GM18499 (cell line): ENCODE data around the gene TMEM125.

Experiments used
- ATAC-seq: cut with Tn5 transposase; IDR thresholded peaks from one replicate; pipeline ENCODE4 v1.9.1; 2021; ENCODE audit warnings: moderate number of reproducible peaks; ENCODE audit not compliant: insufficient read depth, unreplicated experiment

The TMEM125 gene

GRCh38 chr1:43269627-43270375, at the start of gene TMEM125:
TMEM125 (plus strand) TSS chr1:43269983; CDS start chr1:43272723, 2,740 bp downstream.
- no peak for ATAC-seq

GRCh38 chr1:43220905-43221778, 48.6 kb upstream of the TMEM125 start:
- no peak for ATAC-seq

DNA sequence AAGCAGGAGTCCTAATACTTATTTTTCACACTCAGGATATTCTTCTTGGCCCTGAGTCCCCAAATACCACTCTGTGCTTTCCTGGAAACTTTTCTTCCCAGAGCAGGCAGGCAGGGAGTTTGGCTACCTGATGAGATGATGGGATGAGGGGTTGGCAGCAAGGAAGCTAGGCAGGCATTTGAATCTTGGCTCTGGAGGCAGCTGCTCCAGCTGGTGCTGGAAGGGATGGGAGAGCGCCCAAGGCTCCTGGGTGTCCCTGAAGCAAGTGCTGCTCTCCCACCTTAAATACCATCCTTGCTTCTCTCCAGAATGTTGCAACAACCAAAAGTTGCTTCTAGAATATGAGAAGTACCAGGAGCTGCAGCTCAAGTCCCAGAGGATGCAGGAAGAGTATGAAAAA, 48.0 kb upstream of the TMEM125 start:
- ATAC-seq: no peak

DNA sequence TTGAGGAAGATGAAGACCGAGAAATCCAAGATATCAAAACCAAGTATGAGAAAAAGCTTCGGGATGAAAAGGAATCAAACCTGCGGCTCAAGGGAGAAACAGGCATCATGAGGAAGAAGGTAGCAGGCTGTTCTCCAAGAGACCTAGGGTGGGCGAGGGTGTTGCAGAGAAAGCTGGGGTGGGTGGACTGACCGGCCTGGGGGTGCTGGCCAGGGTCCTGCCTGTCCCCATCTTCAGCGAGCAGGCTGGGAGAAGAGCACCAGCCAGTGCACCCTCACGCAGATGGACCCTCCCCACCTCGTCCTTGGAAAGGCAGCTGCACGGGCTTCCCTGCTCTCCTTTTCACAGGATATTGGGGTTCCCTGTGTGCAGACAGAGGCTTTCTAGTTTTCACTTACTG, 46.9 kb upstream of the TMEM125 start:
- no peak for ATAC-seq

DNA sequence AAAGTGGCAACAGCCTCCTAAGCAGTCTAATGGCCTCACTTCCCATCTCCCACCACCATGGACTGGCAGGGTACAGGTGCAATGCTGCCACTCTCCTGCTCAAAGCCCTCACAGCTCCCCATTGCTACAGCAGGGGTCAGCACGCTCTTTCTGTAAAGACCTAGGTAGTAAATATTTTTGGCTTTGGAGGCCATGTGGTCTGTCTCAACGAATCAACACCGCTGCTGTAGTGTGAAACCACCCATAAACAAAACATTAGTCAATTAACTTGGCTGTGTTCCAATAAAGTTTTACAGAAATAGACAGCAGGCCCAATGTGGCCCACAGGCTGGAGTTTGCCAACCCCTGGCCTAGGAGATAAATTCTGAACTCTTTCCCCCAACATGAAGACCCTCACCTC, 44.6 kb upstream of the TMEM125 start:
- no peak for ATAC-seq

DNA sequence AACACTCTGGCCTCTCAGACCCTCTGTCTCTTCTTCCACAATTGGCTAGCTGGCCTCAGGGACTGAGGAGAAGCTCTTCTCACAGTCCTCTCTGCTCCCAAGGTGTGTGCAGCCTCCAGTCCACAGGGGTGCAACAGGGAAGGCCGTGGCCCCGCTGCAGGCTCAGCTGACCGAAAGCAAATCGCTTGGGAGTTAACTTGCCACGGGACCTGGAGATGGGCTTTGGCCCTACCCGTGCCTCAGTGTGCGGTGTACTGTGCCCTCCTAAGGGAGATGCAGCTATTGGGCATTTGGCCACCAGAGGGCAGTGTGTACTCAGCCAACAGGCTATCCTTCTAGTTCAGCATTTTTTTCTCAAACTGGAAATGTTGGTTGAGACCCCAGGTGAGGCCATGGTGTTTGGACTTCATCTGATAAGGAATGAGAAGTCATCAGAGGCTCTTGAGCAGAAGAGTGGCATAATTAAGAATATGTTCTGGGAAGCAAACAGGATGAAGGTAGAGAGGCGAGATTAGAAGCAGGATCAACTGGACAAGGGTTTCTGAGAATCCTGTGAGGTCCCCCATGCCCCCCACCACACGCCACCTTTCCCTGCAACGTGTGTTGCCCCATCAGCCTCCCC, 42.5 kb upstream of the TMEM125 start:
- ATAC-seq: no peak

GRCh38 chr1:43229826-43230780, 39.7 kb upstream of the TMEM125 start:
- no peak for ATAC-seq

DNA sequence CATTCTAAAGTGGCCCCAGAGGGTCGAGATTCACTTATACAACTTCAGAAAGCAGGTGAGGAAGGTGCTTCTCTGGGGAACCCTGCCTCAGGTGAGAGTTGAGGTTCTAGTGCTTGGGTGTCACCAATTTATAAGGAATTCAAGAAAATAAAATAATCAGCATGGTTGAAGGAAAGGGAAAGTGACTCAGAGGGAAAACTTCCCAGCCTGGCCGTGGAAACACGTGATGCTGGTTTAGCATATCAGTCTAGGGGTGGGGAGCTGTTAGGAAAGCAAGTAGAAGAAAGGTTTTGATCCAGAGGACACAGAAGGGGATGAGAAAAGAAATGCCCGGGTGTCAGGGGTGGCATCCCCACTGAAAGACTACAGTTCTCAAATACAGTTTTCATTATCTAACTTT, 37.7 kb upstream of the TMEM125 start:
- ATAC-seq: no peak

GRCh38 chr1:43232482-43232881, 37.3 kb upstream of the TMEM125 start:
- ATAC-seq: no peak

DNA sequence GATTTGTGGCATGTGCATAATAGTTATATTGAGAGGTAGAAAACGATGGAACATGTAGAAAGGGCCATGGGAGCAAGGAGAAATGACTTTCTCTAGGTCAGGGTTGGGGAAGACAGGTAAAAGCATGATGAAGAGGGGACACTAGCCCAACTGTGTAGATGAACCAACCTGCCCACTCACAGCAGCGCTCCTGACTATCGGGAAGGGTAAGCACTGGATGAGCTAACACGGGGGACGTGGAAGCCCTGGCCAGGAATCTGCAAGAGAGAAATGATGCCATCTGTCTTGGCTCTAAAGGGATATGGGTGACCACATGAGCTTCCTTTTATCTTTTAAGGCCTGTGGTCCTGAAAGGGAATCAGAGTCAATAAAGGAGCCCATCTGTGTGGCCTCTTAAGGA, 36.2 kb upstream of the TMEM125 start:
- ATAC-seq: no peak

- ATAC-seq: no peak
These were observed 35.5 kb upstream of the TMEM125 start for GRCh38 chr1:43234267-43234666.

DNA sequence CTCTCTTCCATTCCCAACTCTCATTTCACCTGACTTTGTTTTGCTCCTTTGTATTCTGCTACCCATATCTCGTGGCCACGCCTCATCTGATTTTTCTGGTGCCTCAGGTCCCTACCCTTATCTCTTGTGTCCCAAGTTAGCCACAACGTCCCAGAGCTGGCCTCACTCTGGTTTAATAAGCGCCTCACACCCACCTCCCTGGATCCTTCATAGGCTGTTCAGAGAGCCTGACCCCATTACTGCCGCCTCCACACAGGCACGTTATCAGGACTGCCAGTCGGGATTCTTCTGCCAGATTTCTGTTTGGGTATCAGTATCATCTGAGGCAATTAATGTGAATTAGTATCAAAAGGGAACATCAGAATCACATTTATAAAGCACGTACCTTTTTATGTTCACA, 34.7 kb upstream of the TMEM125 start:
- ATAC-seq: no peak

- ATAC-seq: no peak
These were observed 34.2 kb upstream of the TMEM125 start for GRCh38 chr1:43235451-43236121.

DNA sequence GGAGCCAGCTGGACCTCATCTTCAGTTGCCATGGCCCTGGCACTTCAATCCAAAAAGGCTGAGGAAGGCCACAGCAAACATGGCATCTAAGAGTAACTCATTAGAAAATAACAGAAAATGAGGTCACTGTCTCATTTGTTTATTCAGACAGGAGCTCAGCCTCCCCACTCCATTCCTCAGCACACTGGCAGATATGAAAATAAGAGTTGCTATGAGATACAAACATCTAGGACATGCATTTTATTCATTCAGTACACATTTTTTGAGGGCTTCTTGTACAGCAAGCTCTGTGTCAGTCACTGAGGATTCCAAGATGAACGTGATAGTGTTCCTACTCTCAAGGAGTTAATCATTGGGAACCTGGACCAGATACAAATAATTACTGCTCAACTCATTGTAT, 32.7 kb upstream of the TMEM125 start:
- no peak for ATAC-seq

GRCh38 chr1:43238085-43238484, 31.7 kb upstream of the TMEM125 start:
- ATAC-seq: no peak

DNA sequence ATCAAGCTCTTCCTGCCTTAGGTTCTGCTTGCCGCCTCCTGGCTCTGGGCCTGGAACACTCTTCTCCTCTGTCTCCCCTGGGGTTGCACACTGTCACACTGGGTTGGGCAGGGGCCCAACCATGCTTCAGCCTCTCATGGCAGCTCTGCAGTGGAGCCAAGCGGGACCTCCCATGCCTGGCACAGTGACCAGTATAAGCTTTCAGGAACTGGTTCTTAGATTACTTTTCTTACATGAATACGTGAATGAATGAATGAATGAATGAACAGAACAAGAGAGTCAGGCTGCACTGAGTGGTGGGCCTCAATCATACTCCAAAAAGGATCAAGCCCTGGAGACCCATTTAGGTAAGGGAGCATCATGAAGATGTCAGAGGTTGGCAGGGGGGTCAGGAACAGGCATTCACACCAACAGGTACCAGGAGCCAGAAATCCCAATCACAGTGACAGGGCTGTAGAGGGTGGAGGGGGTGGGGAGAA, 30.8 kb upstream of the TMEM125 start:
- ATAC-seq: no peak

- ATAC-seq: no peak
These were observed 30.3 kb upstream of the TMEM125 start for GRCh38 chr1:43239484-43239883.

DNA sequence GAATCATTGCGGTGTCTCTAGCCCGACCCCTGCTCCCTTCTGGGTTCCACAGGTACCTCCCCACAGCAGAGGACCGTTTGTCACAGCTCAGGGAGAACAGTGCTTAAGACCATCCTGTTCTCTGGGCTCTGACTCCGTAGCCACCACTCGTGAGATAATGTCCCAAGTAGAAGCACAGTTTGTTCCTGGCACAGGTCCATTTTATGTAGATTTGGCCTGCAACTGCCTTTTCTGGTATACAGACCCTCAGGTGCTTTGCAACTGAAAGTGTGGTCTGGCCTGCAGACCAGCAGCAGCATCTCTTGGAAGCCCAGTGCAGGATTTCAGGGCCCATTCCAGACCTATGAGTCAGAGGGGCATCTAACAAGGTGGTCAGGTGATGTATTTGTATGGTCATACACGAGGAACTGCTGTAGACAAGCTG, 28.4 kb upstream of the TMEM125 start:
- no peak for ATAC-seq

DNA sequence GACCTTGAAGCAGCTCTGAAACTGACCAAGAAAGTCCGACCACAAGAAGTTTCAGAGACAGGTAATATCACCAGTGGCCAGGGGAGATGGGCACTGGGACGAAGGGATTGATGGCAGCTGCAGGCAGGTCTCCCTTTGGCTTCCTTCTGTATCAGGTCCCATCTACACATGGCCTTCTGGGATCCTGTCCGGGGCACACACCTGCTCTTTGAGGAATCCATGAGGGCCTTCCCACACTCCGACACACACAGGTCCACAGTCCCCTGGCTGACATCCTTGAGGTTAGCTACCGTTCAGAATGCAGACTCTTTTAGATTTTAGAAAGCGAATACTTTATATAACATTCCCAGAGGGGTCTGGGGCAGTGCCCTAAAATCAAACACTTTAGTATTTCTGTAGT, 26.5 kb upstream of the TMEM125 start:
- ATAC-seq: no peak
